ENCODE measurements around the gene NTNG1. TPM values are rescaled to one million over a fixed set of nuclear protein-coding genes. Genes with fewer than 3 reads are reported as not detected.

NTNG1 gene
- total and polyA plus RNA-seq, 3 donors from 2014 or later: 1.8 to 2.3 (median 2.2) TPM

DNA sequence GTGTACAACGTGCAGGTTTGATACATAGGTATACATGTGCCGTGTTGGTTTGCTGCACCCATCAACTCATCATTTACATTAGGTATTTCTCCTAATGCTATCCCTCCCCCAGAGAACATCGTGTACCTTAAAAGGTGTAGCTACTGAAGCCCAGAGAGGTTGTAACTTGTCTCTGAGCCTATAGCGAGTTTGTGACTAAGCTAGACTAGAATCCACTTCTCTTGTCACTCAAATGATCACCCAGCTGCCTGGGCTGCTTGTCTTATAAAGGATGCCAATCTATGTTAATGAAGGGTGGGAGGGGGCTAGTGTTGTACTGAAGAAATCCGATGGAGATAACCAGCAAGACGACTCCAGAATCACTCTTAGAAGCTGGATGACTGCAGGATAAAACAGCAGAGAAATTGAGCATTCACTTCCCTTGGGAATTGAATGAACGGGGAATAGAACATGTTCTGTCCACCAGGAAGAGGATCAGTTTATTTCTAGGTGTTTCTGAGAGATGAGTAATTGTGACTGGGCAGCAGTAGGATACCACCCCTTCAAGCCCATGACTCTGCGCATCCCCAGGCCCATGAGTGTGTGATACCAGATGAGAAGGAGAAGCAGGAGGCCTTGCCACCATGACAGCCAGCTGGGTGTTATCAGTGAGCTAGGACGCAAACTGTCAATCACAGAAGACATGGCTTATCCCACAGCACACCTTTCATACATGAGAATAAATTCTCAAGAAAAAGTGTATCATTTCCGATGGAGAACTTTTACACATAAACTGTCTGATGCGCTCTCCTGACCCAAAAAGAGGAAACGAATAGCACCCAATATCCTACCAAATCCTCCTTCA lies 390.4 kb downstream of the NTNG1 start:
- H3K4me1 ChIP-seq: no peaks in the 10 kb centered on the region
- no peak for DNase-seq
- H3K27ac ChIP-seq: no peak overlapping the region
- TF ChIP-seq, protein P1, sequence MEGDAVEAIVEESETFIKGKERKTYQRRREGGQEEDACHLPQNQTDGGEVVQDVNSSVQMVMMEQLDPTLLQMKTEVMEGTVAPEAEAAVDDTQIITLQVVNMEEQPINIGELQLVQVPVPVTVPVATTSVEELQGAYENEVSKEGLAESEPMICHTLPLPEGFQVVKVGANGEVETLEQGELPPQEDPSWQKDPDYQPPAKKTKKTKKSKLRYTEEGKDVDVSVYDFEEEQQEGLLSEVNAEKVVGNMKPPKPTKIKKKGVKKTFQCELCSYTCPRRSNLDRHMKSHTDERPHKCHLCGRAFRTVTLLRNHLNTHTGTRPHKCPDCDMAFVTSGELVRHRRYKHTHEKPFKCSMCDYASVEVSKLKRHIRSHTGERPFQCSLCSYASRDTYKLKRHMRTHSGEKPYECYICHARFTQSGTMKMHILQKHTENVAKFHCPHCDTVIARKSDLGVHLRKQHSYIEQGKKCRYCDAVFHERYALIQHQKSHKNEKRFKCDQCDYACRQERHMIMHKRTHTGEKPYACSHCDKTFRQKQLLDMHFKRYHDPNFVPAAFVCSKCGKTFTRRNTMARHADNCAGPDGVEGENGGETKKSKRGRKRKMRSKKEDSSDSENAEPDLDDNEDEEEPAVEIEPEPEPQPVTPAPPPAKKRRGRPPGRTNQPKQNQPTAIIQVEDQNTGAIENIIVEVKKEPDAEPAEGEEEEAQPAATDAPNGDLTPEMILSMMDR (IDR thresholded peaks at IDR 0.05): no peak
- TF ChIP-seq POLR2A (IDR thresholded peaks at IDR 0.05): no peak
- H3K36me3 ChIP-seq (ENCODE audit: low read depth, missing control alignments): no peaks in the 10 kb centered on the region
- WGBS, 2 donors: 85 to 87% methylated on average over 12 of the region's 12 CpGs
- intact Hi-C loops (cut with DNase I; ENCODE audit: low total_unique reads): no loop called here
- H3K27me3 ChIP-seq: no peaks in the 10 kb centered on the region
- no peak overlapping the region for H3K4me3 ChIP-seq
- no peaks in the 10 kb centered on the region for H3K9me3 ChIP-seq

GRCh38 chr1:107532318-107532717 lies 391.5 kb downstream of the NTNG1 start:
- H3K4me1 ChIP-seq: no peaks in the 10 kb centered on the region
- no peaks in the 10 kb centered on the region for H3K27me3 ChIP-seq
- H3K27ac ChIP-seq: no peak overlapping the region
- no peak for DNase-seq
- H3K9me3 ChIP-seq: no peaks in the 10 kb centered on the region
- no peak overlapping the region for H3K4me3 ChIP-seq
- no peaks in the 10 kb centered on the region for H3K36me3 ChIP-seq (ENCODE audit: low read depth, missing control alignments)
- TF ChIP-seq, protein P1 (IDR thresholded peaks at IDR 0.05): no peak
- no peak for TF ChIP-seq POLR2A (IDR thresholded peaks at IDR 0.05)
- intact Hi-C loops (cut with DNase I; ENCODE audit: low total_unique reads): no loop called here
- WGBS, 2 donors: 78 to 84% methylated on average over 5 of the region's 5 CpGs

Small RNA genes lying within 50 kb of the gene (small RNA-seq; reads per million reads assigned to genes)
- 0 to 0.27 reads per million in 2 donors for gene AC114491.1

Other genes with a start within 250 kb of the NTNG1 start
- gene PRMT6, start 84.4 kb upstream of the NTNG1 start, total RNA-seq: 10 to 100 TPM; 22.1 to 26.0 TPM
- gene PRMT6, start 84.4 kb upstream of the NTNG1 start, polyA plus RNA-seq (ENCODE audit: insufficient read depth, low read depth, low replicate concordance): 16.2 TPM